ENCODE measurements around the gene NUDCD3.

Gene NUDCD3

GRCh38 chr7:44454348-44454747 is 36.1 kb downstream of the NUDCD3 start:
- TF ChIP-seq FOXP2 (optimal IDR thresholded peaks at IDR 0.05; ENCODE audit: control extremely low read depth, extremely low read length, insufficient read depth), result no peak
- no peak for TF ChIP-seq POLR2AphosphoS5 (IDR thresholded peaks at IDR 0.05; ENCODE audit: borderline replicate concordance, low read depth, low read length)
- no peak for TF ChIP-seq EZH2 (IDR thresholded peaks at IDR 0.05)

GRCh38 chr7:44451123-44451522 is 39.3 kb downstream of the NUDCD3 start:
- no peak overlapping the region for H3K9ac ChIP-seq (ENCODE audit: insufficient read length)
- DNase-seq (ENCODE audit: low read depth, low spot score), result no peak
- H3K36me3 ChIP-seq (ENCODE audit: insufficient read depth, low read length), result peaks cover 51% of the 10 kb centered on the region
- H3K4me3 ChIP-seq, result no peak overlapping the region
- H3K9me3 ChIP-seq (ENCODE audit: low read depth, low read length), result no peaks in the 10 kb centered on the region
- H3K27ac ChIP-seq, result no peak overlapping the region
- TF ChIP-seq POLR2AphosphoS5 (IDR thresholded peaks at IDR 0.05; ENCODE audit: borderline replicate concordance, low read depth, low read length) (no peak), EZH2 (IDR thresholded peaks at IDR 0.05) (no peak), FOXP2 (optimal IDR thresholded peaks at IDR 0.05; ENCODE audit: control extremely low read depth, extremely low read length, insufficient read depth) (no peak)

More at GRCh38 chr7:44454348-44454747, 36.1 kb downstream of the NUDCD3 start:
- H3K27ac ChIP-seq, result no peak overlapping the region
- H3K9ac ChIP-seq (ENCODE audit: insufficient read length), result no peak overlapping the region
- no peaks in the 10 kb centered on the region for H3K9me3 ChIP-seq (ENCODE audit: low read depth, low read length)
- H3K4me3 ChIP-seq, result no peak overlapping the region
- no peak for DNase-seq (ENCODE audit: low read depth, low spot score)
- H3K36me3 ChIP-seq (ENCODE audit: insufficient read depth, low read length), result peaks cover 38% of the 10 kb centered on the region

- Histone ChIP-seq H3K9me3 (ENCODE audit: low read depth, low read length) (no peaks in the 10 kb centered on the region), H3K27ac (no peak overlapping the region), H3K4me3 (no peak overlapping the region), H3K9ac (ENCODE audit: insufficient read length) (no peak overlapping the region), H3K36me3 (ENCODE audit: insufficient read depth, low read length) (peaks cover 60% of the 10 kb centered on the region)
- DNase-seq (ENCODE audit: low read depth, low spot score), result no peak
- TF ChIP-seq POLR2AphosphoS5 (IDR thresholded peaks at IDR 0.05; ENCODE audit: borderline replicate concordance, low read depth, low read length) (no peak), EZH2 (IDR thresholded peaks at IDR 0.05) (no peak), FOXP2 (optimal IDR thresholded peaks at IDR 0.05; ENCODE audit: control extremely low read depth, extremely low read length, insufficient read depth) (no peak)
These were observed 40.9 kb downstream of the NUDCD3 start for GRCh38 chr7:44449584-44449928.

- H3K9ac ChIP-seq (ENCODE audit: insufficient read length), result no peak overlapping the region
- no peak for DNase-seq (ENCODE audit: low read depth, low spot score)
- H3K27ac ChIP-seq, result no peak overlapping the region
- peaks cover 60% of the 10 kb centered on the region for H3K36me3 ChIP-seq (ENCODE audit: insufficient read depth, low read length)
- H3K4me3 ChIP-seq, result no peak overlapping the region
- TF ChIP-seq FOXP2 (optimal IDR thresholded peaks at IDR 0.05; ENCODE audit: control extremely low read depth, extremely low read length, insufficient read depth), result no peak
- no peak for TF ChIP-seq EZH2 (IDR thresholded peaks at IDR 0.05)
- no peak for TF ChIP-seq POLR2AphosphoS5 (IDR thresholded peaks at IDR 0.05; ENCODE audit: borderline replicate concordance, low read depth, low read length)
- H3K9me3 ChIP-seq (ENCODE audit: low read depth, low read length), result no peaks in the 10 kb centered on the region
These were observed 41.4 kb downstream of the NUDCD3 start for GRCh38 chr7:44448922-44449583.

- TF ChIP-seq POLR2AphosphoS5 (IDR thresholded peaks at IDR 0.05; ENCODE audit: borderline replicate concordance, low read depth, low read length) (no peak), EZH2 (IDR thresholded peaks at IDR 0.05) (no peak), FOXP2 (optimal IDR thresholded peaks at IDR 0.05; ENCODE audit: control extremely low read depth, extremely low read length, insufficient read depth) (no peak)
- Histone ChIP-seq H3K9ac (ENCODE audit: insufficient read length) (no peak overlapping the region), H3K36me3 (ENCODE audit: insufficient read depth, low read length) (peaks cover 60% of the 10 kb centered on the region), H3K27ac (no peak overlapping the region), H3K9me3 (ENCODE audit: low read depth, low read length) (no peaks in the 10 kb centered on the region), H3K4me3 (no peak overlapping the region)
- no peak for DNase-seq (ENCODE audit: low read depth, low spot score)
These were observed 42.5 kb downstream of the NUDCD3 start for GRCh38 chr7:44447874-44448425.

GRCh38 chr7:44445986-44446671 is 44.3 kb downstream of the NUDCD3 start:
- Histone ChIP-seq H3K4me3 (no peak overlapping the region), H3K27ac (no peak overlapping the region), H3K9me3 (ENCODE audit: low read depth, low read length) (no peaks in the 10 kb centered on the region), H3K9ac (ENCODE audit: insufficient read length) (no peak overlapping the region), H3K36me3 (ENCODE audit: insufficient read depth, low read length) (peaks cover 44% of the 10 kb centered on the region)
- no peak for DNase-seq (ENCODE audit: low read depth, low spot score)
- TF ChIP-seq FOXP2 (optimal IDR thresholded peaks at IDR 0.05; ENCODE audit: control extremely low read depth, extremely low read length, insufficient read depth), result no peak
- TF ChIP-seq EZH2 (IDR thresholded peaks at IDR 0.05), result no peak
- TF ChIP-seq POLR2AphosphoS5 (IDR thresholded peaks at IDR 0.05; ENCODE audit: borderline replicate concordance, low read depth, low read length), result no peak

- DNase-seq (ENCODE audit: low read depth, low spot score), result no peak
- TF ChIP-seq EZH2 (IDR thresholded peaks at IDR 0.05), result no peak
- no peak for TF ChIP-seq POLR2AphosphoS5 (IDR thresholded peaks at IDR 0.05; ENCODE audit: borderline replicate concordance, low read depth, low read length)
- no peak for TF ChIP-seq FOXP2 (optimal IDR thresholded peaks at IDR 0.05; ENCODE audit: control extremely low read depth, extremely low read length, insufficient read depth)
- Histone ChIP-seq H3K4me3 (no peak overlapping the region), H3K9me3 (ENCODE audit: low read depth, low read length) (no peaks in the 10 kb centered on the region), H3K27ac (no peak overlapping the region), H3K36me3 (ENCODE audit: insufficient read depth, low read length) (peaks cover 18% of the 10 kb centered on the region; the same call in 1 of the 2 replicates), H3K9ac (ENCODE audit: insufficient read length) (no peak overlapping the region)
These were observed 49.4 kb downstream of the NUDCD3 start for GRCh38 chr7:44441079-44441478.

GRCh38 chr7:44440577-44441078 is 49.8 kb downstream of the NUDCD3 start:
- no peak overlapping the region for H3K4me3 ChIP-seq
- no peak overlapping the region for H3K27ac ChIP-seq
- DNase-seq (ENCODE audit: low read depth, low spot score), result no peak
- H3K36me3 ChIP-seq (ENCODE audit: insufficient read depth, low read length), result peaks cover 13% of the 10 kb centered on the region; the same call in 1 of the 2 replicates
- no peak for TF ChIP-seq EZH2 (IDR thresholded peaks at IDR 0.05)
- TF ChIP-seq POLR2AphosphoS5 (IDR thresholded peaks at IDR 0.05; ENCODE audit: borderline replicate concordance, low read depth, low read length), result no peak
- no peak for TF ChIP-seq FOXP2 (optimal IDR thresholded peaks at IDR 0.05; ENCODE audit: control extremely low read depth, extremely low read length, insufficient read depth)
- H3K9me3 ChIP-seq (ENCODE audit: low read depth, low read length), result no peaks in the 10 kb centered on the region
- no peak overlapping the region for H3K9ac ChIP-seq (ENCODE audit: insufficient read length)
